ENCODE results near the gene PSMB8.

- no peak for TF ChIP-seq POLR2A (IDR thresholded peaks at IDR 0.05; ENCODE audit: low read length)
- no peak for TF ChIP-seq GATA1 (IDR thresholded peaks at IDR 0.05; ENCODE audit: low read depth, low read length)
Measured at GRCh38 chr6:32819729-32820128, 24.1 kb downstream of the PSMB8 start.

Data from erythroblast (primary cell).